Erythroblast (primary cell): ENCODE data around the gene CD300E.

Source experiments
- DNase-seq, 2 experiments: peaks; one replicate each; lab custom pipeline; 2025; lab: John Stamatoyannopoulos, UW
- GATA1 ChIP-seq: IDR thresholded peaks from 2 replicates; pipeline ENCODE4 v1.6.1; 2011; ENCODE audit warnings: low read depth, mild to moderate bottlenecking, control low read depth, low read length, moderate library complexity
- POLR2A ChIP-seq: IDR thresholded peaks from 2 replicates; pipeline ENCODE4 v1.6.1; 2011; ENCODE audit warnings: mild to moderate bottlenecking, low read length

Gene CD300E

GRCh38 chr17:74623693-74624093 lies at the start of gene CD300E:
Gene CD300E (minus strand): TSS chr17:74623738. CDS start chr17:74623621, 117 bp downstream.
- TF ChIP-seq POLR2A (no peak), GATA1 (no peak)
- DNase-seq = no peak

GRCh38 chr17:74671031-74671771 lies 47.7 kb upstream of the CD300E start:
- DNase-seq = peak; percentile 73 to 74
- TF ChIP-seq GATA1 (no peak), POLR2A (no peak)

GRCh38 chr17:74670329-74670728 lies 46.8 kb upstream of the CD300E start:
- no peak for TF ChIP-seq POLR2A
- no peak for TF ChIP-seq GATA1
- DNase-seq = no peak

GRCh38 chr17:74663561-74663960 lies 40.0 kb upstream of the CD300E start:
- no peak for TF ChIP-seq POLR2A
- TF ChIP-seq GATA1 = no peak
- no peak for DNase-seq

- no peak for TF ChIP-seq GATA1
- no peak for TF ChIP-seq POLR2A
Observed at GRCh38 chr17:74659889-74660288, 36.4 kb upstream of the CD300E start.

GRCh38 chr17:74658620-74659019 lies 35.1 kb upstream of the CD300E start:
- DNase-seq = no peak
- TF ChIP-seq POLR2A = no peak
- no peak for TF ChIP-seq GATA1

More at GRCh38 chr17:74659889-74660288, 36.4 kb upstream of the CD300E start:
- DNase-seq = no peak

- no peak for DNase-seq
- TF ChIP-seq POLR2A (no peak), GATA1 (no peak)
Observed at GRCh38 chr17:74654742-74655141, 31.2 kb upstream of the CD300E start.

GRCh38 chr17:74652020-74652419 lies 28.5 kb upstream of the CD300E start:
- DNase-seq = no peak

GRCh38 chr17:74649909-74650308 lies 26.4 kb upstream of the CD300E start:
- TF ChIP-seq GATA1 (no peak), POLR2A (no peak)
- no peak for DNase-seq

More at GRCh38 chr17:74652020-74652419, 28.5 kb upstream of the CD300E start:
- TF ChIP-seq GATA1 (no peak), POLR2A (no peak)

GRCh38 chr17:74647871-74648672 lies 24.5 kb upstream of the CD300E start:
- TF ChIP-seq POLR2A (no peak), GATA1 (no peak)
- no peak for DNase-seq

- peak; percentile 15 to 16 for DNase-seq
- no peak for TF ChIP-seq GATA1
- TF ChIP-seq POLR2A = no peak
Observed at GRCh38 chr17:74646231-74646630, 22.7 kb upstream of the CD300E start.

- TF ChIP-seq GATA1 (no peak), POLR2A (no peak)
- DNase-seq = no peak
Observed at GRCh38 chr17:74645010-74645409, 21.5 kb upstream of the CD300E start.

GRCh38 chr17:74644419-74644818 lies 20.9 kb upstream of the CD300E start:
- DNase-seq = no peak
- no peak for TF ChIP-seq POLR2A
- no peak for TF ChIP-seq GATA1

GRCh38 chr17:74643826-74644225 lies 20.3 kb upstream of the CD300E start:
- TF ChIP-seq GATA1 = no peak
- DNase-seq = no peak

GRCh38 chr17:74642995-74643394 lies 19.5 kb upstream of the CD300E start:
- TF ChIP-seq POLR2A = no peak
- TF ChIP-seq GATA1 = no peak
- DNase-seq = no peak
